ENCODE results near the gene MOXD1.
A peak's percentile ranks its signal among the peaks of the same experiment; 100 is the strongest.
"Not testable (repeated sequence)": the region's sequence is repeated elsewhere in the genome, so short reads cannot be mapped to it uniquely, and the experiment has no call there.

The MOXD1 gene

DNA sequence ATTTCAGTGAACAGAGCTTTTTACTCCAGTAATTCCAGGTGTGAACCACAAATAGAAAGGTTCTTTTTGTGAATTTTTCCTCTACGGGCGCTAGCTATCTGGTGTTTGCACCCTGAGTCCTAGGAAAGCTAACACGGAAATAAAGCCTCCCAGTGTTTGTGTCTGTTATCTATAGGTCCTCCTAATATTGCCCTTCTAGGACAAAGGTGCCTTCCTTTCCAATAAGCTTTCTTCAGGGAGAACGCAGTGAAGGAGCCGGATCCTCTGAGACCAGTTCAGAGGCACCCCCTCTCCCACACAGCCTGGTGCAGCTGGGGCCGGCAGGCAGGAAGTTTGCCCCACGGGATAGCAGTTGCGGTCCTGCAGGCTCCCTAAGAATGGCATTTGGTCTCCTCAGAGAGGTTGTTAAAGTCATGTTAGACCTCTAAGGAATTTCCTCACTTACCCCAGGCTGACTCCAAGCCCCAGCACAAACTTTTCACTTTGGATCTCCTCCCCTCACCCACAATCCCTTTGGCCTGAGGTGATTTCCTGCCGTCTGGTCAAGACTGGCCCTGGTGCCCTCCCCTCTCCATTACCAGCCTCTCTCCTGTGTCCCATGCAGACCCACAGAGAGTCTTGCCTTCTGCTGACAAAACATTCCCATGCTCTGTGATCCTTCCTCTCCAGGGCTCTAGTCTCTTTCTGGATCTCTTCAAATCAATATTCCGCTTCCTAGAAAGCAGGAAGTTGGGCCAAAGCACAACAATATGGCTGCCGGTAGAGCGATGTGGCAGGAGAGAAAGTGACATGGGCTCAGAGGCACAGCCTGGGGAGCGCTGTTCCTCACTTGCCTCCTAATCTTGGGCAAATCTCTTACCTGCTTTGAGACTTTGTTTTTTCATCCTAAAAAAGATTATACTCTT, 126.0 kb downstream of the MOXD1 start:
- DNase-seq, result no peak

DNA sequence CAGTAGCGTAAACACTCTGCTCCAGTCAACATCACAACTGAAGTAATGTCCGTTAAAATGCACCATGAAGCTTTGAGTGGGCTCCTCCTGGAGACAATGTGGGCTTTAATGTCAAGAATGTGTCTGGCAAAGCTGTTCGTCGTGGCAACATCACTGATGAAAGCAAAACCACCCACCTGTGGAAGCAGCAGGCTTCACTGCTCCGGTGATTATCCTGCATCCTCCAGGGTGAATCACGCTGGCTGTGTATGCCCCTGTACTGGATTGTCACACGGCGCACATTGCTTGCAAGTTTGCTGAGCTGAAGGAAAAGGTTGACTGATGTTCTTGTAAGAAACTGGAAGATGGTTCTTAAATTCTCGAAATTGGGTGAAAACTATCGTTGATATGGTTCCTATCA, 128.5 kb downstream of the MOXD1 start:
- DNase-seq, result no peak

DNA sequence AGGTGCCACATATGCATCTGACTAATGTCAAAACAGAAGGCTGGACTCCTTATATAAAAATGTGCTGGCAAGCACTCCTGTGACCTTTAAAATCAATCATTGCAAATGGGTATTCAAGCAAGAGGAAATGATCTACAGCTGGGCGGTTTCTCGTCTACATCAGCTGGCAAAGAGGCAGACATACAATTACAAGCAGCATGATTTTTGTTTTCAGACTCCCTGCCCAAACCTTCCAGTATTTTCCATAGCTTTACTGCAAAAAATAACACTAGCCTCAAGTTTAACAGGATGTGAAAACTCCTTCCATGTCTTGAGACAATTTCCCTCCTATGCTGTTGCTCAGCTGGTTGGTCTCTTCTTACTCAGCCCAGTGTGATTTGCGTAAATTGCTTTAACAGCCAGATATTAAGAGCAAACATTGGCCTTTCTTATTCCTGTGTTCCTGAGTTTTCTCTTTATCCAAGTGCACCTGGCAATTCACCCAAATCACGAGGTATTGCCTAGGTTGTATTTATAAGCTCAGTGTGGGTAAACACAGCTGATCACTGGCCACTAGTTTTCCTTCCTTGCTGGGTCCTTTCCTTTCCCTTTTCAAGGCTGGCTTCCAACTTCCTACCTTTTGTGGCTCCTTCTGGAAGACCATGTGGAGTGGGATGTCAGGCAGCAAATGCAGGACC, 130.4 kb downstream of the MOXD1 start:
- DNase-seq, result peak; percentile 59

DNA sequence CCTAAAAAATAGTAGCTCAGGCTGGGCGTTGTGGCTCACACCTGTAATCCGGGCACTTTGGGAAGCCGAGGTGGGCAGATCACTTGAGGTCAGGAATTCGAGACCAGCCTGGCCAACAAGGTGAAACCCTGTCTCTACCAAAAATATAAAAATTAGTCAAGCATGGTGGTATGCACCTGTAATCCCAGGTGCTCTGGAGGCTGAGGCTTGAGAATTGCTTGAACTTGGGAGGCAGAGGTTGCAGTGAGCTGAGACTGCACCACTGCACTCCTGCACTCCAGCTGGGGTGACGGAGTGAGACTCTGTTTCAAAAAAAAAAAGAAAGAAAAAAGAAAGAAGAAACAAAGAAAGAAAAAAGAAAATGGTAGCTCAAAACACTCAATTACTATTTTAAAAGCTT, 132.6 kb downstream of the MOXD1 start:
- not testable (repeated sequence) for DNase-seq

DNA sequence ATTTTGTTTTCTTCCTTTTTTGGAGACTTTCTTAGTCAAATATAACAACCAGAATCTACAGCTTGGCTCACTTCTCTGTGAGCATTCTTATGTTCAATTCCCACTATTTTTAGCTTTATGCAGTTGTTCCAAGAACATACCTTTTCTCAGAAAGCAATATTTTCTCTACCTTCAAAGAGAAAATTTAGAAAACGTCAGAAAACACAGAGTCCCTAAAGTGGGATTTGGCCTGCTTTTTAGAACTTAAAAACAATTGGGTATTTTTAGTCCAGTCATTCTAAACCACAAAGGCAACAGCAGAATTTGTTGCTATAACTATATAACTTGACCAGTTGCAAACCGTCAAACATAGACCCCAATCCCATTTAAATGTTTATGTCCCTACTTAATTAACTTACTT, 133.1 kb downstream of the MOXD1 start:
- no peak for DNase-seq

DNA sequence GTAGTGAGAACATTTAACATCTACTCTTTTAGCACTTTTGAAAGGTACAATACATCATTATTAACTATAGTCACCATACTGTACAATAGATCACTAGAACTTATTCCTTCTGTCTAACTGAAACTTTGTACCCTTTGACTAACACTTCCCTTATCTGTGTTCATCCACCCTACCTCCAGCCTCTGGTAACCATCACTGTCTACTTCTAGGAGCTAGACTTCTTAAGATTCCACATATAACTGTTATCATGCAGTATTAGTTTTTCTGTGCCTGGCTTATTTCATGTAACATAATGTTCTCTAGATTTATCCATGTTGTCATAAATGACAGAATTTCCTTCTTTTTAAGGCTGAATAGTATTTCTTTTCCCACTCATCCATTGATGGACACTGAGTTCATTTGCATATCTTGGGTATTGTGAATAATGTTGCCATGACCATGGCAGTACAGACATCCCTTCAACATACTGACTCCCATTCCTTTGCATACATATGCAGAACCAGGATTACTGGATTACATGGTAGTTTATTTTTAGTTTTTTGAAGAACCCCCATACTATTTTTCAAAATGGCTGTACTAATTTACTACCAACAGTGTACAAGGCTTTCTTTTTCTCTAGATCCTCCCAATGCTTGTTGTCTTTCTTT, 135.7 kb downstream of the MOXD1 start:
- no peak for DNase-seq

DNA sequence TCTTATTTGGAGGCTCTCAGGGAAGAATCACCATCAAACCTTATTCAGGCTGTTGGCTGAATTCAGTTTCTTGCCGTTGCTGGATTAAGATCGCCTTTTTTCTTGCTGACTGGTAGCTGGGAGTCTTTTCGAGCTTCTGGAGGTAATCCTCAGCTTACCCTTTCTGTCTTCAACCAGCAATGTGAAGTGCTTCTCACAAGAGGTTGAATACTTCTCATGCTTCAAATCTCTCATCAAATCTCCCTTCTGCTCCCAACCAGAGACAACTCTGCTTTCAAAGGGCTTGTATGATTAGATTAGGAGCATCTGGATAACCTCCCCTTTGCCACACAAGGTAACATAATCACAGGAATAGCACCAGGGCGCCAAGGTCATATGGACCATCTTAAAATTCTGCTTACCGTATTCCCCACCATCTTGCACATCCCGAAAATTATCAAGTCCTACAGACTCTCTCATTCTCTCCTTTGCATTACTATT, 137.2 kb downstream of the MOXD1 start:
- DNase-seq, result no peak

DNA sequence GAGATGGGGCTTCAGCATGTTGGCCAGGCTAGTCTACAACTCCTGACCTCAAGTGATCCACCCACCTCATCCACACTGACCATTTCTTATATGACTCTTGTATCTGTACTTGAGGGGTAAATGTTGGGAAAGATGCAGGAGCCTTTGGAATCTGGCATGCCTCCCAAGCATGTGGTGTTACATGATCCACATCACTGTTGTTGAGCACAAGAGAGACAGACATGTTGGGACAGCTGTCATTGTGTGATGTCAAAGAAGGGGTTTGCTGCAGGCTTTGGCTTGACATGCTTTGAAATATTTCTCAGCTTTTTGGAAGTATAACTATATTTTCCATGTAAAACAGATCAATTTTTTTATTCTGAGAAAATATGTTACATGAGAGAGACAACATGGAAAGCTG, 139.9 kb downstream of the MOXD1 start:
- DNase-seq, result no peak

DNA sequence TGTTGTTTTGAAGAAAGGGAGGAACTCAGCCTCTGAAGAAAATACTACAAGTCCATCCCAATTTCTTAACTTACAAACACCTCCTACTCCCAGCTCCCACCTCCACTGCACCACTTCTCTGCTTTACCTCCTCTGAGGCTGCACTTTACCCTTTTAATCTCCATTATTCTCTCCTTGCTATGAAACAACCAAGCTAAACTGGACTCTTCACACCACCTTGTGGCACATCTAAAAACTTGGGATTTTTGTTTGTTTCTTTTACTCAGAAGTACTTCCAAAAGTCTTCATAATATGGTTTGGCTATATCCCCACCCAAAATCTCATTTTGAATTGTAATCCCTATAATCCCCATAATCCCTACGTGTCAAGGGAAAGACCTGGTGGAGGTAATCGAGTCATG, 142.2 kb downstream of the MOXD1 start:
- no peak for DNase-seq

DNA sequence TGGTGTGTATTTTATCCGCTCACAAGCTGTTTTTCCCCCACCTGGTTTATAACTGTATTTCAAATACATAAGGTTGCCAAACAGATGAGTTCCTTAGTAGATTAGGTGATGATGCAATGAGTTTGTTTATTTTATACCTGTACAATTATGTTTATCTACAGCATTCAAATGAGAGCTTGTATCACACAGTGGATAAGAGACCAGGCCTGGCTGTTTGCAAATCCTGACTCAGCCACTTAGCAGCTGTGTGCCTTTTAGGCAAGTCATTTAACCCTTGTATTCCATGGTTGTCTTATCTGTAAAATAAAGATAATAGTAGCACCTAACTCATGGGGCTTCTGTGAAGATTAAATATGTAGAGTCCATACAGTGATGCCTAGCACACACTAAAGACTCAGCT, 143.7 kb downstream of the MOXD1 start:
- DNase-seq, result peak; percentile 68

DNA sequence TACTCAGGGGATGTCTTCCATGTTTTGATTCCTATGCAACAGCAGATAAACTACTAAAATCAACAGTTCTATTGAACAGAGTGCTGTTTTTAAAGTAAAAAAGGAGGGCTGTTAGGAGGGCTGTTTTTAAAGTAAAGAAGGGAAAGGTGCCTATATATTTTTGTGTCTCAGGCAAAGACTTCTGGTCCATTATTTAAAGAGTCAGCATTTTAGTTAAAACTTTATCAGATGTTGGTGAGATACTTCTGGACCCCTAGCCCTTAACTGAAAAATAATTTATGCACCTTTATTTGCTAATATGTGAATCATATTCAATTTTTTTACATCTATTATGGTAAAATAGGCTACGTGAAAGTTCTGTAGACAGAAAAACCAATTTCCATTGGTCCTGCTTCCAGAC, 144.8 kb downstream of the MOXD1 start:
- no peak for DNase-seq

DNA sequence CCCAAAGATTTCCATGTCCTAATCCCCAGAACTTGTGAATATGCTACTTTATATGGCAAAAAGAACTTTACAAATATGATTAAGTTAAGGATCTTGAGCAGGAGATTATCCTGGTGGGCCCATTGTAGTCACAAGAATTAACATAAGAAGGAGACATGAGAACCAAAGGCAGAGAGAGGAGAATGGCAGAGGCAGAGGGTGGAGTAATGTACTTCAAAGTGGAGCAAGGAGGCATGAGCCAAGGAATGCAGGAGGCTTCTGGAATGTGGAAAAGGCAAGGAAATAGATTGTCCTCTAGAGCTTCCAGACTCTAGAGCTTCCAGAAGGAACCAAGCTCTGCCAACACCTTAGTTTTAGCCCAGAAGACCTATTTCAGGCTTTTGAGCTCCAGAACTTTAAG, 147.4 kb downstream of the MOXD1 start:
- DNase-seq, result no peak

DNA sequence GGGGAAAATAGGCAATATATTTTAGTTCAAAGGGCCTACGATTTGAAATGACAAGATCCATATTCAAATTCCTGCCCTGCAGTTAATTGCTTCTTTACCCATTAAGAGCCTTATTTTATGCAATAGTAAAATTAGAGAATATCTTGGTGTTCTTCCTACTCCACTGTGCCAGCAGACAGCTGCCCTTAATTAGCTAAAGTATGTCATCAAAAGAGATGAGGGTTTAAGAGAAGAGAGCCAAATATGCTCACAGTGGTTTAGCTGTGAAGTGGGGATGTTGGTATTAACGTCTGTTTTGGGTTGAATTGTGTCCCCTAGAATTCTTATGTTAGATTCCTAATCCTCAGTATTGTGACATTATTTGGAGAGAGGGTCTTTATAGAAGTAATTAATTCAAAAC, 148.1 kb downstream of the MOXD1 start:
- DNase-seq, result no peak

DNA sequence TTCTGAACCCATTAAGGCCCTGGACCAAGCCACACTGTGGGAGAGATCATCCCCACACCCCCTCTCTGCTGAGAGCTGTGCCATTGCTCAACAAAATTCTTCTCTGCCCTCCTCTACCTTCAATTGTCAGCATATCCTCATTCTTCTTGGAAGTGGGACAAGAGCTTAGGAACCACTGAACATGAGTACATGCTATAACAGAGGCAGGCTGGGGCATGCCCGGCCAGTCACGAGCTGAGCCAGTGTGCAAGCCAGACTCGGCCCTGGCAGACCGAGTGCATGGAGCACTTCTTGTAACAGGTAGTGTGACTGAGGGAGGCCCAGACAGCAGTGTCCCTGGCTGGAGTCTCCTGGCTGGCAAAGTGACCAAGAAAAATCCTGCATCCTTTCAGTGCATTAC, 149.2 kb downstream of the MOXD1 start:
- DNase-seq, result peak; percentile 8

DNA sequence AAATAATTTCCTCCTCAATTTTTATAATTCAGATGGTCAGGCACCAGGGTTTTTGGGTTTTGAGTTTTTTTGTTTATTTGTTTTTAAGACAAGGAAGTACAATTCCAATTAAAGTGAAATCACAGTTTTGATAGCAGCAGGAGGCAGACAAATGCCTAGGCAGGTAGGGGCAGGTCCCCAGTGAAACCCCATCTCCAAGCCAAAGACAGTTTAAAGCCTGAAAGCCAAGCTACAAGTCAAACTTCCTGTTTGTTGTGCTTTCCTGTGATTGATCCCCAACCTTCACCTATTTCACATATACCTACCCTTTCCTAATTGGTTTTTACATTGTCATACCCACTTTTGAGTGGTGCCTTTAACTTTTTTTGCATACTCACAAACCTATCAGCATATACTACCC, 149.6 kb downstream of the MOXD1 start:
- no peak for DNase-seq

DNA sequence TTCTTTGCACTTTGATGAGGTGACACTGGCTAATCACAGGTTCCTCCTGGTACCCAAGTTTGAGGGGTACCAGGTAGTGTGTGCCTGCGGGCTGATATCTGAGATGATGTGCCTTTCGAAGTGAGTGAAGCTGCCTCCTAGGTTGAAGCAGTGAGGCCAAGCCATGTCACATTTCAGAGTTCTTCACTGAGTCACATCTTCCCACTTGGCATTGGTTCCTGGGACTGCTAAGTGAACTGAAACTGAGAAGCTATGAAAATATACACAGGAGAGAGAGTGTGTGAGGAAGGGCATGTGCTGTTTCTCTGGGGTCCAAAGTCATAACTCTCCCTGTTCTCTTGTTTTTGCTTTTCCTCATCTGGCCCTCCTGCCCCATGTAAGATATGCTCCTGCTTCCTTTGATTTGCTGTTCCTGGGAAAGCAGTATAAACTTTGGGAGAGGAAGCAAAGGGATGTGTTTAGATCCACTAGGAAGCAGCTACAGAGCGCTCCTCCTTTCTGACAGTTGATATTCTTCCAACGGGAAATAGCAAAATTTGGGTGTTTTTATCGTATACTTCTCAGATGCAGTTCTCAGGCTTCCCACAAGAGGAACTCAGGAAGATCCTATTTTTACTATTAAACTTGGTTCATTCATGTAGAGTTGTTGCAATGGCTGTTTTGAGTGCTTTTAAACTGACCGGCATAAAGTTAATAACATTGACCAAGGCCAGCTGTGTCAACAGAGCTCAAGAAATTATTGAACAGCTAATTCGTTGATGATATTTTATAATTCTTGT, 153.7 kb downstream of the MOXD1 start:
- no peak for DNase-seq

DNA sequence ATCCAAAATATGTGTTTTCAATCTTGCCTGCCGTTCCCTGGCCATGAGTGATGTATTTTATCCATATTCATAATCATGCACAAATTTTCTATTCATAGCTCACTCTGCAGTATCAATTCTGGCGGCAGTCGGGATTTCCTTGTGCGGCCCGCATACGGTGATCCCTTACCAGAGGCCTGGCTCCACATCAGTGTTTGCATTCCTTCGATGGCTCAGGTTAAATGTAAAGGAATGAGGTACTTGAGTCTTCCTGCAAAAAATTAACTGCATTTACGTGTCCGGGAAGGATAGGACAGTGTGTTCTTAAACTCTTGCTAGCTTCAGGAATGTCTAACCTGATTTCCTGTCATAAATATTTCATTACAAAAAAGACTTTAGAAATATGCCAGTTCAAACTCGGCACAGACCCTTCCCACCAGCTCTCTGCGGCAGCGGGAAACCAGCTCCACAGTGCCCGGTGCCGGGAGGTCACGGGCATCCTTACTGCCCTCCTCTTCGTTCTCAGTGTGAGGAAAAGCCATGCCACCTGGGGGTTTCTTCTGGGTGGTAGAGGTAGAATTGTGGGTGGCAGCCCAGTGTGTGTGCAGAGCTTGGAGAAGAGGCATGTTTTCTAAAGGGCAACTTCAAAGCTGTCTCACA, 154.5 kb downstream of the MOXD1 start:
- DNase-seq, result no peak

DNA sequence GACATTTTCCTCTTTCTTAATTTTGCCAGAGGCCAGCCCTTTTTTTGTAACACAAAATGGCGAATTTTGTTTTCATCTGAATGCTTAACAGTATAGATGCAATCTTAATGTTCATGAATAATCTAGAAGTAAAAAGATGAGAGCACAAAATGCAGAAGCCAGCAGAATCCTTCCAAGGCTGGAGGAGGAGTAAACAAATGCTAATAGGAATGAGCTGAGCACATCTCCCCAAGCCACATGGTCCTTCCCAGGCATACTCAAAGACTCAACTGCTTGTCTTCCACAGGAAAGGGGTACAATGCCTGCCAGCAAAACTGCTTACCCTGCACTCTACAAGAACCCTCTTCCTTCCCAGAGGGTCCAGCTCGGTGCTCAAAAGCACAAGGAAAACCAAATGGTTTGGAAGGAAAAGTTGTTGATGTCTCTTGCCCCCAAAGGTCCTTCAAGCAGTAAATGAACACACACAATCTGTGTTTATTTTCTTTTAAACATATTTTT, 155.1 kb downstream of the MOXD1 start:
- no peak for DNase-seq
